Stimulated activated naive CD4-positive, alpha-beta T cell (primary cell): ENCODE results near the gene WDR20.
"Not testable (repeated sequence)": the region's sequence is repeated elsewhere in the genome, so short reads cannot be mapped to it uniquely, and the experiment has no call there.

Source experiments
- DNase-seq, 6 experiments: peaks; one replicate each; lab custom pipeline; 2025; lab: John Stamatoyannopoulos, UW

Gene WDR20

GRCh38 chr14:102139286-102140026, at the start of gene WDR20:
Gene WDR20 (plus strand): TSS chr14:102139897. CDS start chr14:102139924, 27 bp downstream.
- peak; percentile 97 to 100 (median 99) for DNase-seq

GRCh38 chr14:102090713-102091112, 49.0 kb upstream of the WDR20 start:
- DNase-seq = no peak

- DNase-seq = no peak
Observed at GRCh38 chr14:102092806-102093205, 46.9 kb upstream of the WDR20 start.

- DNase-seq = no peak
Observed at GRCh38 chr14:102094101-102094500, 45.6 kb upstream of the WDR20 start.

- DNase-seq = no peak
Observed at GRCh38 chr14:102095231-102095870, 44.3 kb upstream of the WDR20 start.

- DNase-seq = no peak
Observed at GRCh38 chr14:102095871-102096568, 43.7 kb upstream of the WDR20 start.

- peak; percentile 8 to 60 (median 46) for DNase-seq
Observed at GRCh38 chr14:102096569-102097188, 43.0 kb upstream of the WDR20 start.

- DNase-seq = no peak
Observed at GRCh38 chr14:102097441-102098135, 42.1 kb upstream of the WDR20 start.

- no peak for DNase-seq
Observed at GRCh38 chr14:102103062-102103695, 36.5 kb upstream of the WDR20 start.

- no peak for DNase-seq
Observed at GRCh38 chr14:102105369-102105768, 34.3 kb upstream of the WDR20 start.

- DNase-seq = not testable (repeated sequence)
Observed at GRCh38 chr14:102109332-102109731, 30.4 kb upstream of the WDR20 start.

- DNase-seq = no peak
Observed at GRCh38 chr14:102111101-102111500, 28.6 kb upstream of the WDR20 start.

GRCh38 chr14:102116361-102117180, 23.1 kb upstream of the WDR20 start:
- no peak for DNase-seq

- DNase-seq = no peak
Observed at GRCh38 chr14:102117852-102118251, 21.8 kb upstream of the WDR20 start.

GRCh38 chr14:102120888-102121287, 18.8 kb upstream of the WDR20 start:
- DNase-seq = no peak

GRCh38 chr14:102121567-102121966, 18.1 kb upstream of the WDR20 start:
- DNase-seq = no peak

GRCh38 chr14:102124419-102124818, 15.3 kb upstream of the WDR20 start:
- no peak for DNase-seq

- no peak for DNase-seq
Observed at GRCh38 chr14:102125546-102125945, 14.2 kb upstream of the WDR20 start.

- DNase-seq = no peak
Observed at GRCh38 chr14:102126807-102127455, 12.8 kb upstream of the WDR20 start.

- DNase-seq = no peak
Observed at GRCh38 chr14:102131741-102132140, 8.0 kb upstream of the WDR20 start.
